Uterus (tissue), 2 donors: ENCODE data around the gene TOMM22.

Experiments
- POLR2A ChIP-seq, 2 donors: fragments of 450-650 bp; IDR thresholded peaks; one replicate each; pipeline ENCODE4 v1.6.1; 2016; ENCODE audit warnings: antibody characterized with exemption in 2 of 2, mild to moderate bottlenecking in 1 of 2, moderate library complexity in 1 of 2
- TF ChIP-seq, protein P1 (sequence below), 4 experiments: fragments of 200-600 bp in 2 of 4; fragments of 450-650 bp in 2 of 4; sonication (generic) in 2 of 4; IDR thresholded peaks; one replicate each; pipeline ENCODE4 v1.5.1; 2016 to 2019; ENCODE audit warnings: antibody characterized with exemption in 4 of 4, mild to moderate bottlenecking in 2 of 4, moderate library complexity in 1 of 4

DNA sequence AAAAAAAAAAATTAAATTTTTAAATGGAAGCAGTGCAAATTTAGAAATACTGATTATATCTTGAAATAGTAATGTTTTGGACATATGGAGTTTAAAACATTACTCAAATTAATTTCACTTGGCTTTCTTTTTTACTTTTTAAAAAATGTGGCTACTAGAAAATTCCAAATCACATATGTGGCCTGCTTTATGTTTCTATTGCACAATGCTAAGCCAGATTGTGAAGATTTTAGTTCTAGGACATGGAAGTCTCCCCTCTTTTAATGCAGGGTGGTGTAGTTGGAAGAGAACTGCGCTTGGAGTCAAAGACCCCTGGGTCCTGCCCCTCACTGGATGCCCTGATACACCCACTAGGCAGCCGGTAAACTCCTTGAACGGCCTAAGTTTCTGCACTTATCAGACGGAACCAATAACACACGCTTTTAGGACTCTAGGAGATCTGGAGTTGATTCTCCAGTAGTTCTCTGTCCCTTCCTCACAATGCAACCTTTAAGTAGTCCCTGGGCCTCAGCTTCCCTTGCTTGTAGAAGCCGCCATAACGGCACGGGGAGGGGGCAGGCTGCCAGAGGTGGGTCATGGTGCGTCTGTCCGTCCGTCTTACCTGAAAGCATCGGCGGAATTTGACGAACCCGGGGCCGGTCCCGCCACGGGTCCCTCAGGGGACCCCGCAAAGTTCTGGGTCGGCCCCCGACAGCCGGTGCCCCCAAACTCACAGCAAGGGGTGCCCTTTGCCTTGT is 26.1 kb upstream of the TOMM22 start:
- TF ChIP-seq, protein P1, sequence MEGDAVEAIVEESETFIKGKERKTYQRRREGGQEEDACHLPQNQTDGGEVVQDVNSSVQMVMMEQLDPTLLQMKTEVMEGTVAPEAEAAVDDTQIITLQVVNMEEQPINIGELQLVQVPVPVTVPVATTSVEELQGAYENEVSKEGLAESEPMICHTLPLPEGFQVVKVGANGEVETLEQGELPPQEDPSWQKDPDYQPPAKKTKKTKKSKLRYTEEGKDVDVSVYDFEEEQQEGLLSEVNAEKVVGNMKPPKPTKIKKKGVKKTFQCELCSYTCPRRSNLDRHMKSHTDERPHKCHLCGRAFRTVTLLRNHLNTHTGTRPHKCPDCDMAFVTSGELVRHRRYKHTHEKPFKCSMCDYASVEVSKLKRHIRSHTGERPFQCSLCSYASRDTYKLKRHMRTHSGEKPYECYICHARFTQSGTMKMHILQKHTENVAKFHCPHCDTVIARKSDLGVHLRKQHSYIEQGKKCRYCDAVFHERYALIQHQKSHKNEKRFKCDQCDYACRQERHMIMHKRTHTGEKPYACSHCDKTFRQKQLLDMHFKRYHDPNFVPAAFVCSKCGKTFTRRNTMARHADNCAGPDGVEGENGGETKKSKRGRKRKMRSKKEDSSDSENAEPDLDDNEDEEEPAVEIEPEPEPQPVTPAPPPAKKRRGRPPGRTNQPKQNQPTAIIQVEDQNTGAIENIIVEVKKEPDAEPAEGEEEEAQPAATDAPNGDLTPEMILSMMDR (IDR thresholded peaks at IDR 0.05), result no peak
- TF ChIP-seq POLR2A (IDR thresholded peaks at IDR 0.05), result no peak
